HG02840 (cell line): ENCODE measurements around the gene YJU2.
A peak's percentile ranks its signal among the peaks of the same experiment; 100 is the strongest.
"Not testable (repeated sequence)": the region's sequence is repeated elsewhere in the genome, so short reads cannot be mapped to it uniquely, and the experiment has no call there.

Experiments used
- ATAC-seq: cut with Tn5 transposase; IDR thresholded peaks from one replicate; pipeline ENCODE4 v1.9.1; 2021; ENCODE audit warnings: mild to moderate bottlenecking, moderate library complexity, moderate number of reproducible peaks; ENCODE audit not compliant: unreplicated experiment, low FRiP score

The YJU2 gene

GRCh38 chr19:4227771-4228170 lies 19.1 kb upstream of the YJU2 start:
- no peak for ATAC-seq

- ATAC-seq, result no peak
Measured at GRCh38 chr19:4228765-4229178, 18.1 kb upstream of the YJU2 start.

GRCh38 chr19:4229179-4229931 lies 17.5 kb upstream of the YJU2 start, which contains the start of gene EBI3:
TSS of gene EBI3 (plus strand) at chr19:4229523. CDS start at chr19:4229551, 28 bp downstream.
- ATAC-seq, result peak; percentile 53

GRCh38 chr19:4230237-4230636 lies 16.6 kb upstream of the YJU2 start:
- ATAC-seq, result not testable (repeated sequence)

GRCh38 chr19:4231521-4231920 lies 15.4 kb upstream of the YJU2 start:
- not testable (repeated sequence) for ATAC-seq

- ATAC-seq, result not testable (repeated sequence)
Measured at GRCh38 chr19:4232139-4232538, 14.7 kb upstream of the YJU2 start.

GRCh38 chr19:4232614-4233281 lies 14.1 kb upstream of the YJU2 start:
- no peak for ATAC-seq

- no peak for ATAC-seq
Measured at GRCh38 chr19:4233282-4233853, 13.5 kb upstream of the YJU2 start.

GRCh38 chr19:4234142-4234861 lies 12.6 kb upstream of the YJU2 start:
- no peak for ATAC-seq

GRCh38 chr19:4234862-4235201 lies 12.0 kb upstream of the YJU2 start:
- no peak for ATAC-seq

GRCh38 chr19:4237510-4237909 lies 9.4 kb upstream of the YJU2 start:
- ATAC-seq, result not testable (repeated sequence)

- ATAC-seq, result no peak
Measured at GRCh38 chr19:4238831-4239230, 8.0 kb upstream of the YJU2 start.

- ATAC-seq, result no peak
Measured at GRCh38 chr19:4241824-4242430, 5.0 kb upstream of the YJU2 start.

- ATAC-seq, result not testable (repeated sequence)
Measured at GRCh38 chr19:4245938-4246337, 942 bp upstream of the YJU2 start.

- ATAC-seq, result no peak
Measured at GRCh38 chr19:4256563-4256962, 9.7 kb downstream of the YJU2 start.

GRCh38 chr19:4257025-4257424 lies 10.1 kb downstream of the YJU2 start:
- no peak for ATAC-seq

GRCh38 chr19:4258181-4258580 lies 11.3 kb downstream of the YJU2 start:
- no peak for ATAC-seq

GRCh38 chr19:4260613-4261191 lies 13.8 kb downstream of the YJU2 start:
- no peak for ATAC-seq

GRCh38 chr19:4264812-4265211 lies 17.9 kb downstream of the YJU2 start:
- no peak for ATAC-seq
